Measurements from ENCODE around the gene TBX19. TPM values are rescaled to one million over a fixed set of nuclear protein-coding genes. Genes with fewer than 3 reads are reported as not detected.

TBX19 gene
- total RNA-seq, 1 experiment from 2014 or later: 0.36 TPM

DNA sequence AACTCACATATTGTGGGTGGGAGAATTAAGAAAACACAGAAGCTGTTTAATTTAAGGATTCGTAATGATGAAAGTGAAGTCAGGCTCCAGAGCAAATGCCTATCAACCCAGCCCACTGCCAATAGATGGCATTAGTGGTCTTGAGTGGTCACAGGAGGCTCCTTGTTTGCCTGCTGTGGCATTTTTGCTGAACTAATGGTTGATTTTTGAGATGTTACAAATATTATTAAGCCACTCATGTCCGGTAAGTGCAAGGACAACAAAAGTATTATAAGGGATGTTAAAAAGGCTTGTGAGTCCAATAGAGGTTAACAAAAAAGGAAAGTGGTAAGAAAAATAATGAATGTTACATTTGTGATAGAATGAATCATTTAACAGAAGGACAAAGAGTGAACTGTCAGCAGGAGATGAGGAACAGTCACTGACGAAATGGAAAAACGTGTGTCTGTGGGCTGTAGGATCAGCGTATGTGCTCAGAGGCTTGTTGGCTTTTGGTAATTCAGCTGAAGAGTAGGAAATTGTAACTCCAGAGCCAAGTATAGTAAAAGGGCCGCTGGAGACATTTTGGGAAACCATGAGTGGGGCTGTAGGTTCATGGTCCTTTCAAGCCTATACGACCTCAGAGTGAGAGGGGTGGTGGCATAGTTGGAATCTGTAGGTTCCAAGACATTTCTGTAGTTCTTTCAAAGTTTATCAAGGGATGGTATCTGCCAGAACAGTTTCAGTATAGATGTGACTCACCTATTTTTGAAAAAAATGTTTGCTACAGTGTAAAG is 43.7 kb upstream of the TBX19 start:
- Histone ChIP-seq H2AFZ (ENCODE audit: low read length) (no peak overlapping the region), H3K27ac (ENCODE audit: low read length) (no peak overlapping the region), H3K4me3 (ENCODE audit: low read length) (no peak overlapping the region), H3K4me2 (ENCODE audit: low read length) (no peak overlapping the region), H4K20me1 (ENCODE audit: low read length) (no peaks in the 10 kb centered on the region), H3K79me2 (ENCODE audit: low read length) (no peaks in the 10 kb centered on the region; the same call in 1 of the 2 replicates), H3K27me3 (ENCODE audit: low read length) (no peaks in the 10 kb centered on the region), H3K36me3 (ENCODE audit: low read depth, low read length) (peaks cover 26% of the 10 kb centered on the region; the same call in 1 of the 2 replicates), H3K9me2 (replicated peaks; ENCODE audit: low read length) (no peaks in the 10 kb centered on the region), H3F3A (ENCODE audit: low read length, unreplicated experiment) (no peaks in the 10 kb centered on the region), H3K4me1 (ENCODE audit: insufficient read depth, low read length) (peaks cover 5% of the 10 kb centered on the region; the same call in 1 of the 2 replicates), H3K9me3 (ENCODE audit: low read length) (no peaks in the 10 kb centered on the region), H3K9ac (ENCODE audit: low read length) (no peak overlapping the region)
- ATAC-seq (no peak), DNase-seq (no peak)
- intact Hi-C loops (cut with micrococcal nuclease): no loop called here
- BruUV-seq (replicated peaks): no TSS peak
- ChIA-PET POLR2A (ENCODE audit: unreplicated experiment) (no interaction called here), CTCF (no interaction called here)
- TF ChIP-seq EZH2 (IDR thresholded peaks at IDR 0.05; ENCODE audit: low read length, unreplicated experiment) (no peak), EZH2phosphoT487 (IDR thresholded peaks at IDR 0.05; ENCODE audit: borderline replicate concordance, low read length) (no peak), CTCF (conservative IDR thresholded peaks at IDR 0.05; ENCODE audit: low read depth, low read length) (no peak)

- CTCF ChIA-PET: no interaction called here
- Histone ChIP-seq H3K4me3 (ENCODE audit: low read length) (no peak overlapping the region), H3K9ac (ENCODE audit: low read length) (no peak overlapping the region), H3K27ac (ENCODE audit: low read length) (no peak overlapping the region), H3F3A (ENCODE audit: low read length, unreplicated experiment) (no peaks in the 10 kb centered on the region), H3K79me2 (ENCODE audit: low read length) (no peaks in the 10 kb centered on the region), H4K20me1 (ENCODE audit: low read length) (no peaks in the 10 kb centered on the region), H3K27me3 (ENCODE audit: low read length) (no peaks in the 10 kb centered on the region), H3K36me3 (ENCODE audit: low read depth, low read length) (peaks cover 44% of the 10 kb centered on the region), H3K4me1 (ENCODE audit: insufficient read depth, low read length) (no peaks in the 10 kb centered on the region), H3K4me2 (ENCODE audit: low read length) (no peak overlapping the region), H2AFZ (ENCODE audit: low read length) (no peak overlapping the region), H3K9me3 (ENCODE audit: low read length) (no peaks in the 10 kb centered on the region), H3K9me2 (replicated peaks; ENCODE audit: low read length) (no peaks in the 10 kb centered on the region)
- BruUV-seq (replicated peaks): no TSS peak
- DNase-seq (no peak), ATAC-seq (no peak)
- intact Hi-C loops (cut with micrococcal nuclease): no loop called here
- POLR2A ChIA-PET (ENCODE audit: unreplicated experiment): no interaction called here
- TF ChIP-seq CTCF (conservative IDR thresholded peaks at IDR 0.05; ENCODE audit: low read depth, low read length): no peak
- TF ChIP-seq EZH2phosphoT487 (IDR thresholded peaks at IDR 0.05; ENCODE audit: borderline replicate concordance, low read length): no peak
- no peak for TF ChIP-seq EZH2 (IDR thresholded peaks at IDR 0.05; ENCODE audit: low read length, unreplicated experiment)
These were observed 37.5 kb upstream of the TBX19 start for GRCh38 chr1:168243198-168243597.

DNA sequence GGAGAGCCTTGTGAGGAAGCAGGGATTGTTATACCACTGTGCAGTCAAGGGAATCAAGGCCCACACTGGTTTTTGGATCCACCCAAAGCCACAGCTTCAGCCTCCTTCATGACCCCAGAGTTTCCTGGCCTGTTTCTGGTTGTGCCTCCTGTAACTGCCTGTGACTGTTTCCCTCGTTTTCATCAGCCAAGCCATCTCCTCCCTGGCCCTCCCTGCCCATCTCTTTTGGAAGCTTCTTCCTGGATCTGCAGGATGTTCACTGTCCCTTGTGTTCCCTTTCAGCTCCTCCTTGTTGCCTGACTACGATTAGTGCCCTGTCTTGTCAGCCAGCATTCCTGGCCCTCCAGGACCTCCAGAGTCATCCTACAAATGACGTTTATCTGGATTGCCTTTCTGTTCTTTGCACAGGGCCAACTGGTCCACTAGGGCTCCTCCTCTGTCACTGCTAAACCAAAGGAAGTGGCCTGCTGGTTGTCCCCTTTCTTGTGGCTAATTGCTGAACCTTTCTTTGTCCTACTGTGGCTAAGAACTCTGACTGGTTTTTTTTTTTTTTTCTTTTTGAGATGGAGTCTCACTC is 37.0 kb upstream of the TBX19 start:
- no peaks in the 10 kb centered on the region for H3F3A ChIP-seq (ENCODE audit: low read length, unreplicated experiment)
- POLR2A ChIA-PET (ENCODE audit: unreplicated experiment): no interaction called here
- H3K79me2 ChIP-seq (ENCODE audit: low read length): no peaks in the 10 kb centered on the region
- ATAC-seq (no peak), DNase-seq (no peak)
- no peak for TF ChIP-seq CTCF (conservative IDR thresholded peaks at IDR 0.05; ENCODE audit: low read depth, low read length)
- TF ChIP-seq EZH2phosphoT487 (IDR thresholded peaks at IDR 0.05; ENCODE audit: borderline replicate concordance, low read length): no peak
- TF ChIP-seq EZH2 (IDR thresholded peaks at IDR 0.05; ENCODE audit: low read length, unreplicated experiment): no peak
- H3K9me3 ChIP-seq (ENCODE audit: low read length): no peaks in the 10 kb centered on the region
- peaks cover 43% of the 10 kb centered on the region for H3K36me3 ChIP-seq (ENCODE audit: low read depth, low read length)
- BruUV-seq (replicated peaks): no TSS peak
- no peaks in the 10 kb centered on the region for H3K9me2 ChIP-seq (replicated peaks; ENCODE audit: low read length)
- intact Hi-C loops (cut with micrococcal nuclease): no loop called here
- CTCF ChIA-PET: no interaction called here
- no peaks in the 10 kb centered on the region for H3K27me3 ChIP-seq (ENCODE audit: low read length)
- H3K4me1 ChIP-seq (ENCODE audit: insufficient read depth, low read length): no peaks in the 10 kb centered on the region
- no peak overlapping the region for H3K4me2 ChIP-seq (ENCODE audit: low read length)
- no peak overlapping the region for H3K9ac ChIP-seq (ENCODE audit: low read length)
- H4K20me1 ChIP-seq (ENCODE audit: low read length): no peaks in the 10 kb centered on the region
- H2AFZ ChIP-seq (ENCODE audit: low read length): no peak overlapping the region
- H3K4me3 ChIP-seq (ENCODE audit: low read length): no peak overlapping the region
- no peak overlapping the region for H3K27ac ChIP-seq (ENCODE audit: low read length)

Data from PC-3 (cell line).